Bronchus fibroblast of lung (primary cell): Measurements from ENCODE around the gene PKD2L1. TPM values are rescaled to one million over a fixed set of nuclear protein-coding genes. Genes with fewer than 3 reads are reported as not detected.

ENCODE experiments used
- total RNA-seq: library from RNA; depleted of rRNA; stranded (reverse); fragments of >200 nt; gene quantifications from 2 replicates; pipeline ENCODE4 v1.2.3, GENCODE V29; 2015

The PKD2L1 gene
- total RNA-seq, result not detected in 2 replicates

GRCh38 chr10:100330079-100330478, at the start of gene PKD2L1:
PKD2L1 (minus strand) TSS chr10:100330228; CDS start chr10:100330103, 125 bp downstream.

GRCh38 chr10:100346765-100347567, 16.9 kb upstream of the PKD2L1 start, which contains the start of gene SCD:
SCD (plus strand) TSS chr10:100347233; CDS start chr10:100347505, 272 bp downstream.

GRCh38 chr10:100286051-100287033, 43.7 kb downstream of the PKD2L1 start, which contains the start of gene BLOC1S2:
BLOC1S2 (minus strand) TSS chr10:100286680; CDS start chr10:100286659, 21 bp downstream.

GRCh38 chr10:100267239-100268104, 62.6 kb downstream of the PKD2L1 start, which contains the start of gene CWF19L1:
CWF19L1 (minus strand) TSS chr10:100267638; CDS start chr10:100267593, 45 bp downstream.

Other genes starting within 250 kb of the PKD2L1 start
- gene CPN1, start 248.4 kb downstream of the PKD2L1 start, total RNA-seq, result not detected in 2 replicates
- 28.4 and 33.0 TPM in 2 replicates for gene ERLIN1, start 144.2 kb downstream of the PKD2L1 start, total RNA-seq
- gene CHUK, start 100.6 kb downstream of the PKD2L1 start, total RNA-seq, result 12.5 and 14.8 TPM in 2 replicates
- 27.7 and 32.6 TPM in 2 replicates for gene CWF19L1, start 62.6 kb downstream of the PKD2L1 start, total RNA-seq
- 16.5 and 24.0 TPM in 2 replicates for gene BLOC1S2, start 43.5 kb downstream of the PKD2L1 start, total RNA-seq
- gene SCD, start 17.0 kb upstream of the PKD2L1 start, total RNA-seq, result 820 and 879 TPM in 2 replicates
- gene WNT8B, start 132.8 kb upstream of the PKD2L1 start, total RNA-seq, result not detected in 2 replicates
- 1.5 and 1.7 TPM in 2 replicates for gene SEC31B, start 189.6 kb upstream of the PKD2L1 start, total RNA-seq
- 263 and 269 TPM in 2 replicates for gene NDUFB8, start 199.6 kb upstream of the PKD2L1 start, total RNA-seq
- 6.7 and 6.9 TPM in 2 replicates for gene HIF1AN, start 205.7 kb upstream of the PKD2L1 start, total RNA-seq